Fibroblast of lung (primary cell): Measurements from ENCODE around the gene NASP. TPM values are rescaled to one million over a fixed set of nuclear protein-coding genes. Genes with fewer than 3 reads are reported as not detected.
A peak's percentile ranks its signal among the peaks of the same experiment; 100 is the strongest.

Experiments
- DNase-seq, 2 donors: peaks; one replicate each; pipeline versions ENCODE4 v3.0.0 to v3.0.0-alpha.2; 2010; ENCODE audit warnings: low read depth in 2 of 2
- H2AFZ ChIP-seq: 2 replicates; pipeline ENCODE4 v1.5.1; 2012; ENCODE audit warnings: low read length, control low read depth, inconsistent platforms
- H3K27ac ChIP-seq: 2 replicates; pipeline ENCODE4 v1.5.1; 2011; ENCODE audit warnings: low read length, control low read depth; ENCODE audit not compliant: insufficient read depth
- H3K27me3 ChIP-seq: 2 replicates; pipeline ENCODE4 v1.5.1; 2011; ENCODE audit warnings: mild to moderate bottlenecking, low read length; ENCODE audit not compliant: control insufficient read depth, insufficient read depth
- H3K36me3 ChIP-seq: 2 replicates; pipeline ENCODE4 v1.5.1; 2011; ENCODE audit warnings: low read length; ENCODE audit not compliant: control insufficient read depth, insufficient read depth
- H3K4me1 ChIP-seq: 2 replicates; pipeline ENCODE4 v1.5.1; 2011; ENCODE audit warnings: low read length; ENCODE audit not compliant: control insufficient read depth, insufficient read depth; ENCODE audit errors: extremely low read depth
- H3K4me2 ChIP-seq: 2 replicates; pipeline ENCODE4 v1.5.1; 2011; ENCODE audit warnings: low read length, control low read depth; ENCODE audit not compliant: insufficient read depth; ENCODE audit errors: extremely low read depth
- H3K4me3 ChIP-seq, 4 experiments: fragments of 200-600 bp in 1 of 4; sonication (generic) in 1 of 4; replicated peaks in 1 of 4; 2 replicates each; pipeline ENCODE4 v1.5.1; 2011 to 2016; ENCODE audit warnings: low read length in 4 of 4, low read depth in 3 of 4, mild to moderate bottlenecking in 3 of 4, control low read depth in 2 of 4, inconsistent platforms in 1 of 4, mixed read lengths in 1 of 4; ENCODE audit not compliant: insufficient read depth in 1 of 4; ENCODE audit errors: control extremely low read depth in 1 of 4
- H3K79me2 ChIP-seq: 2 replicates; pipeline ENCODE4 v1.5.1; 2012; ENCODE audit warnings: mild to moderate bottlenecking, low read length, inconsistent platforms; ENCODE audit not compliant: control insufficient read depth, insufficient read depth
- H3K9ac ChIP-seq: 2 replicates; pipeline ENCODE4 v1.5.1; 2011; ENCODE audit warnings: mild to moderate bottlenecking, low read length, control low read depth; ENCODE audit not compliant: insufficient read depth
- H3K9me3 ChIP-seq: 2 replicates; pipeline ENCODE4 v1.5.1; 2012; ENCODE audit warnings: low read depth, low read length; ENCODE audit not compliant: control insufficient read depth, insufficient read depth
- H4K20me1 ChIP-seq: 2 replicates; pipeline ENCODE4 v1.5.1; 2011; ENCODE audit warnings: low read length; ENCODE audit not compliant: control insufficient read depth, insufficient read depth; ENCODE audit errors: extremely low read depth
- EZH2 ChIP-seq: IDR thresholded peaks from 2 replicates; pipeline ENCODE4 v1.5.1; 2012; ENCODE audit warnings: low read length, control low read depth, mild to moderate bottlenecking; ENCODE audit errors: missing control alignments
- polyA plus RNA-seq, 2 donors: library from polyadenylated mRNA; depleted of rRNA in 1 of 2; stranded (reverse) in 1 of 2; unstranded in 1 of 2; fragments of >200 nt; gene quantifications; 2 replicates each; pipeline ENCODE4 v1.2.1, GENCODE V29; 2011 to 2012; ENCODE audit warnings: missing spikeins in 1 of 2
- total RNA-seq: library from RNA; depleted of rRNA; stranded (reverse); fragments of >200 nt; gene quantifications from 2 replicates; pipeline ENCODE4 v1.2.1, GENCODE V29; 2014
- TF ChIP-seq, protein P1 (sequence below), 2 donors: IDR thresholded peaks in 1 of 2; conservative IDR thresholded peaks in 1 of 2; 1 replicate in 1 of 2; 2 replicates in 1 of 2; pipeline ENCODE4 v1.5.1; 2011 to 2012; ENCODE audit warnings: low read length in 2 of 2, control low read depth in 1 of 2, inconsistent platforms in 1 of 2, low read depth in 1 of 2, mild to moderate bottlenecking in 1 of 2

NASP gene
- total and polyA plus RNA-seq, 2 donors (not counting 1 experiment from before 2014, with no cell fraction given): 30.9 to 54.1 TPM

DNA sequence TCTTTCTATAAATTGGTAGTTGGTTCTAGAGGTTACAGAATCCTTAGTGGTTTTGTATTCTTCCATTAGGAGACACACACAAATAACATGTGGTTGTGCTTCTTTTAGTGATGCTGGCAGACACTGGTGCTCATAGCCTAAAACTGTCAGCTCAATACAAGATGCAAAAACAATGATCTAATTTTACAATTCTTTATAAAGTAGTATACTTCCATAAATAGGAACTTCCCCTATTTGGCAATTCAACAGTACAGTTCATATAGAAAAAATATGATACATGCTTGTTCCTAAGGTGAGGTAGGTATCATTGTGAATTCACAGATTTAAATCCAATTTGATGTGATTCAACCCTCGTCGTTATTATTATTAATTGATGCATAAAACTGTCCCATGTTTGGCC, 60.8 kb downstream of the NASP start:
- peaks cover 2% of the 10 kb centered on the region for H3K36me3 ChIP-seq
- H4K20me1 ChIP-seq: no peaks in the 10 kb centered on the region
- H3K27ac ChIP-seq: no peak overlapping the region
- H2AFZ ChIP-seq: no peak overlapping the region
- no peak overlapping the region for H3K4me3 ChIP-seq
- H3K27me3 ChIP-seq: no peaks in the 10 kb centered on the region
- no peaks in the 10 kb centered on the region for H3K9me3 ChIP-seq
- H3K4me2 ChIP-seq: no peak overlapping the region
- no peak for DNase-seq
- H3K79me2 ChIP-seq: peaks cover 2% of the 10 kb centered on the region
- no peak for TF ChIP-seq EZH2
- TF ChIP-seq, protein P1, sequence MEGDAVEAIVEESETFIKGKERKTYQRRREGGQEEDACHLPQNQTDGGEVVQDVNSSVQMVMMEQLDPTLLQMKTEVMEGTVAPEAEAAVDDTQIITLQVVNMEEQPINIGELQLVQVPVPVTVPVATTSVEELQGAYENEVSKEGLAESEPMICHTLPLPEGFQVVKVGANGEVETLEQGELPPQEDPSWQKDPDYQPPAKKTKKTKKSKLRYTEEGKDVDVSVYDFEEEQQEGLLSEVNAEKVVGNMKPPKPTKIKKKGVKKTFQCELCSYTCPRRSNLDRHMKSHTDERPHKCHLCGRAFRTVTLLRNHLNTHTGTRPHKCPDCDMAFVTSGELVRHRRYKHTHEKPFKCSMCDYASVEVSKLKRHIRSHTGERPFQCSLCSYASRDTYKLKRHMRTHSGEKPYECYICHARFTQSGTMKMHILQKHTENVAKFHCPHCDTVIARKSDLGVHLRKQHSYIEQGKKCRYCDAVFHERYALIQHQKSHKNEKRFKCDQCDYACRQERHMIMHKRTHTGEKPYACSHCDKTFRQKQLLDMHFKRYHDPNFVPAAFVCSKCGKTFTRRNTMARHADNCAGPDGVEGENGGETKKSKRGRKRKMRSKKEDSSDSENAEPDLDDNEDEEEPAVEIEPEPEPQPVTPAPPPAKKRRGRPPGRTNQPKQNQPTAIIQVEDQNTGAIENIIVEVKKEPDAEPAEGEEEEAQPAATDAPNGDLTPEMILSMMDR (conservative IDR thresholded peaks at IDR 0.05 in 1 of 2, IDR thresholded peaks at IDR 0.05 in 1 of 2; ENCODE audit: low read depth in 1 of 2, low read length in 2 of 2): no peak
- peaks cover 2% of the 10 kb centered on the region for H3K4me1 ChIP-seq
- H3K9ac ChIP-seq: no peak overlapping the region

DNA sequence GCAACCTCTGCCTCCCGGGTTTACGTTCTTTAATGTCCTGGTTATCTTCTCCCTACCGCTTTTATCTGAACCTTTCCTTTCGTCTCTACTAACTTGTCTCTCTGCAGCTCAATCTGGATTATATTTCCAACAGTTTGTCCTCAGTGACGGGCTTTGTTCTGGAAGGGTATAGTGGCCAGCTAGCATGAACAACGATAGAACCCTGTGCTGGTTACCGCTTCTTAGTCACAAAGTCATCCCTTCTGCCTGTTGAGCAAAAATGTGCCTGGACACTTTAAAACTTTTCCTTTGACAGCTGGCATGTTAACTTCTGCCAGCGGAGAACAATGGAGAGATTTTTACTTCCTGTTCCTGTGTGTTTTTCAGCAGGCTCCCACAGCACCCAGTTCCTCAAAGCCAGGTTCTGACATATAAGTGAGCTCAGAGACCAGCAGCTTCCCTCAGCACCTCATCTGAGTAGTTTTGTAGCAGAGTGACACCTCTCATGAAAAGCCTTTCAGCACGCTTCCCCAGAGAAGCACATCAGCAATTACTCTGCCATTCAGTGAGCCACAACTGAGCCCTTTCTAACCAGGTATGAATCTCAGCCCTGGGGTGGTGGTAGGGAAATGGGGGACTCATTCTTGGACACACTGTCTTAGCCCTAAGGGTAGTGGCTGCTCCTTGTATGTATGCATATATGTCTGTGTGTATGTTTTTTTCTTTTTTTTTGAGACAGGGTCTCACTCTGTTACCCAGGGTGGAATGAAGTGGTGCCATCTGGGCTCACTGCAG, 63.6 kb downstream of the NASP start:
- no peaks in the 10 kb centered on the region for H3K9me3 ChIP-seq
- peaks cover 2% of the 10 kb centered on the region for H3K79me2 ChIP-seq
- no peaks in the 10 kb centered on the region for H3K4me1 ChIP-seq
- DNase-seq: no peak
- TF ChIP-seq, protein P1 (conservative IDR thresholded peaks at IDR 0.05 in 1 of 2, IDR thresholded peaks at IDR 0.05 in 1 of 2; ENCODE audit: low read depth in 1 of 2, low read length in 2 of 2): no peak
- no peak for TF ChIP-seq EZH2
- no peak overlapping the region for H3K9ac ChIP-seq
- H2AFZ ChIP-seq: no peak overlapping the region
- H3K4me2 ChIP-seq: no peak overlapping the region
- no peaks in the 10 kb centered on the region for H3K27me3 ChIP-seq
- H3K27ac ChIP-seq: no peak overlapping the region
- H4K20me1 ChIP-seq: no peaks in the 10 kb centered on the region
- H3K4me3 ChIP-seq: no peak overlapping the region
- peaks cover 8% of the 10 kb centered on the region for H3K36me3 ChIP-seq

DNA sequence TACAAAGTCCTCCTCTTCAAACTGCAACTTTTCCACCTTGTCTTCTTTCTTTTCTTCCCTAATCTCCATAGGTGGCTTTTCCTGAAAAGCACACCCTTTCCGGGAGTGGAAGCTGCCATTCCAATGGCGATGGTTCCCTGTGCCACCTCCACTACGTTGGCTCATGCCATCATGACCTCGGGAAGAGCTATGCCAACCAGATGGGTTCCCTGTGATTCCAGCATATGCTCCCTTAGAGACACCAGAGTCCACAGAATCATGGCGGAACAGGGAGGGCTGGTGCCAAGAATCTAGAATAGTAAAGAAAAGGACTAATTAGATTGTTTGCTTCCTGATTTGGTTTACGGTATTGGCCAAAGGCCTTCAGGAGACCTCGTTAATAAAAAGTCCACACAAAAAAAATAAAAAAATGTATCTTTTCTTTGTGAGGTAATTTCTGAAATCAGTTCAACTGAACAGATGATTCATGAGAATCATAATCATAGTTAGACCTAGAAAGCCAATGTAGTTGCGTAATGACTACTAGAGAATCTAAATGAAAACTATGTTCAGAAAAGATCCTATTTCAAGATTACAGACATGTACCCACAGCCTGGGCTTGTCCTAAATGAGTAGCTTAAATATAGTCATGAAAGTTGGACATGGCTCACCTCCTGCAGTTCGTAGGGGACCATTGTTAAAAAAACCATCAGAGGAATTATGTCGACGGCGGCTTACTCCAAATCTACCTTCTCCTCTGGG, 70.9 kb downstream of the NASP start:
- no peak overlapping the region for H3K4me3 ChIP-seq
- H3K9me3 ChIP-seq: no peaks in the 10 kb centered on the region
- H3K27ac ChIP-seq: no peak overlapping the region
- H3K9ac ChIP-seq: no peak overlapping the region
- H2AFZ ChIP-seq: no peak overlapping the region
- no peak overlapping the region for H3K4me2 ChIP-seq
- H3K36me3 ChIP-seq: peaks cover 15% of the 10 kb centered on the region
- no peak for TF ChIP-seq EZH2
- TF ChIP-seq, protein P1 (conservative IDR thresholded peaks at IDR 0.05 in 1 of 2, IDR thresholded peaks at IDR 0.05 in 1 of 2; ENCODE audit: low read depth in 1 of 2, low read length in 2 of 2): no peak
- H3K4me1 ChIP-seq: no peaks in the 10 kb centered on the region
- H4K20me1 ChIP-seq: no peaks in the 10 kb centered on the region
- no peaks in the 10 kb centered on the region for H3K27me3 ChIP-seq
- H3K79me2 ChIP-seq: no peaks in the 10 kb centered on the region
- DNase-seq: peak in 1 of 2 donors; percentile 66
